SIG-M5 (cell line): ENCODE measurements around the gene BTBD2.

Experiments used
- DNase-seq: peaks from one replicate; lab custom pipeline; 2025; lab: John Stamatoyannopoulos, UW

BTBD2 gene

GRCh38 chr19:1985588-1986356 is 29.7 kb downstream of the BTBD2 start:
- DNase-seq = no peak

GRCh38 chr19:1984357-1984756 is 31.2 kb downstream of the BTBD2 start:
- no peak for DNase-seq

- DNase-seq = no peak
Measured at GRCh38 chr19:1981253-1981652, 34.3 kb downstream of the BTBD2 start.

- DNase-seq = no peak
Measured at GRCh38 chr19:1980809-1981181, 34.7 kb downstream of the BTBD2 start.

- DNase-seq = no peak
Measured at GRCh38 chr19:1980091-1980808, 35.3 kb downstream of the BTBD2 start.

GRCh38 chr19:1979642-1980041 is 35.9 kb downstream of the BTBD2 start:
- DNase-seq = no peak

- no peak for DNase-seq
Measured at GRCh38 chr19:1979017-1979416, 36.5 kb downstream of the BTBD2 start.

- no peak for DNase-seq
Measured at GRCh38 chr19:1978346-1978894, 37.1 kb downstream of the BTBD2 start.

- DNase-seq = no peak
Measured at GRCh38 chr19:1977120-1977519, 38.4 kb downstream of the BTBD2 start.

- no peak for DNase-seq
Measured at GRCh38 chr19:1975162-1975480, 40.4 kb downstream of the BTBD2 start.

- no peak for DNase-seq
Measured at GRCh38 chr19:1974381-1975161, 40.9 kb downstream of the BTBD2 start.

- no peak for DNase-seq
Measured at GRCh38 chr19:1970806-1971502, 44.6 kb downstream of the BTBD2 start.

- no peak for DNase-seq
Measured at GRCh38 chr19:1970003-1970805, 45.3 kb downstream of the BTBD2 start.

GRCh38 chr19:1969176-1970002 is 46.1 kb downstream of the BTBD2 start:
- no peak for DNase-seq

- no peak for DNase-seq
Measured at GRCh38 chr19:1968279-1969175, 47.0 kb downstream of the BTBD2 start.

- DNase-seq = no peak
Measured at GRCh38 chr19:1967087-1967608, 48.4 kb downstream of the BTBD2 start.

- no peak for DNase-seq
Measured at GRCh38 chr19:1962674-1963073, 52.8 kb downstream of the BTBD2 start.

- DNase-seq = no peak
Measured at GRCh38 chr19:1961000-1961883, 54.3 kb downstream of the BTBD2 start.
